Left ventricle myocardium inferior (tissue), 1 donor: ENCODE measurements around the gene NBEA. TPM values are rescaled to one million over a fixed set of nuclear protein-coding genes. Genes with fewer than 3 reads are reported as not detected.
"Not testable (repeated sequence)": the region's sequence is repeated elsewhere in the genome, so short reads cannot be mapped to it uniquely, and the experiment has no call there.

Experiments
- DNase-seq: peaks from one replicate; pipeline ENCODE4 v3.0.0-alpha.2; 2020
- H3K27ac ChIP-seq: fragments of 200-600 bp; replicated peaks from 2 replicates; pipeline ENCODE4 v1.8.0; 2021
- H3K27me3 ChIP-seq: fragments of 200-600 bp; 2 replicates; pipeline ENCODE4 v1.8.0; 2021; ENCODE audit warnings: low read depth
- H3K36me3 ChIP-seq: fragments of 200-600 bp; 2 replicates; pipeline ENCODE4 v1.8.0; 2021
- H3K4me1 ChIP-seq: fragments of 200-600 bp; 2 replicates; pipeline ENCODE4 v1.8.0; 2021
- H3K4me3 ChIP-seq: fragments of 200-600 bp; 2 replicates; pipeline ENCODE4 v1.8.0; 2021; ENCODE audit warnings: mild to moderate bottlenecking, moderate library complexity
- H3K9me3 ChIP-seq: fragments of 200-600 bp; replicated peaks from 2 replicates; pipeline ENCODE4 v1.8.0; 2021
- CTCF ChIP-seq: fragments of 200-600 bp; IDR thresholded peaks from 2 replicates; pipeline ENCODE4 v1.8.0; 2021; ENCODE audit warnings: antibody characterized with exemption, mild to moderate bottlenecking, borderline replicate concordance
- intact Hi-C: fragments of 100-400 bp; cut with micrococcal nuclease; formaldehyde crosslinking; loops from one replicate; pipeline ENCODE4 v1.11.0; 2022
- total RNA-seq: library from RNA; stranded (reverse); fragmentation: NEBNext Ultra II Directional; extraction: Animal tissue kit (Norgen Biotek cat#: 25700); gene quantifications from one replicate; pipeline ENCODE4 v1.2.1, GENCODE V29; 2021
- donor health status: DM: no; HTN: yes; CAD: no; lungs with severe emphysema.

Gene NBEA
- total RNA-seq, 1 donor from 2014 or later, result 21.0 TPM

GRCh38 chr13:35664747-35665146 is 722.7 kb downstream of the NBEA start:
- no peak for TF ChIP-seq CTCF
- Histone ChIP-seq H3K27me3 (no peaks in the 10 kb centered on the region), H3K4me3 (no peak overlapping the region), H3K4me1 (peaks cover 3% of the 10 kb centered on the region), H3K27ac (no peak overlapping the region), H3K36me3 (peaks cover 14% of the 10 kb centered on the region), H3K9me3 (no peaks in the 10 kb centered on the region)
- intact Hi-C loops, result no loop called here
- DNase-seq, result no peak

- Histone ChIP-seq H3K4me1 (no peaks in the 10 kb centered on the region), H3K4me3 (no peak overlapping the region), H3K9me3 (no peaks in the 10 kb centered on the region), H3K27ac (no peak overlapping the region), H3K36me3 (peaks cover 22% of the 10 kb centered on the region), H3K27me3 (no peaks in the 10 kb centered on the region)
- TF ChIP-seq CTCF, result no peak
- intact Hi-C loops, result no loop called here
- no peak for DNase-seq
Observed at GRCh38 chr13:35669321-35669720, 727.3 kb downstream of the NBEA start.

GRCh38 chr13:35672611-35673010 is 730.5 kb downstream of the NBEA start:
- Histone ChIP-seq H3K9me3 (peaks cover 10% of the 10 kb centered on the region), H3K27ac (no peak overlapping the region), H3K27me3 (no peaks in the 10 kb centered on the region), H3K4me3 (no peak overlapping the region), H3K4me1 (no peaks in the 10 kb centered on the region), H3K36me3 (peaks cover 16% of the 10 kb centered on the region)
- DNase-seq, result no peak
- intact Hi-C loops, result no loop called here
- TF ChIP-seq CTCF, result no peak

- no peak for TF ChIP-seq CTCF
- Histone ChIP-seq H3K4me1 (no peaks in the 10 kb centered on the region), H3K4me3 (no peak overlapping the region), H3K27ac (no peak overlapping the region), H3K36me3 (peaks cover 9% of the 10 kb centered on the region), H3K27me3 (no peaks in the 10 kb centered on the region), H3K9me3 (peaks cover 10% of the 10 kb centered on the region)
- intact Hi-C loops, result no loop called here
- no peak for DNase-seq
Observed at GRCh38 chr13:35675651-35676050, 733.6 kb downstream of the NBEA start.

- H3K4me3 ChIP-seq, DNase-seq, intact Hi-C loops, H3K36me3 ChIP-seq, H3K4me1 ChIP-seq, H3K27ac ChIP-seq, H3K27me3 ChIP-seq: not testable (repeated sequence)
- H3K9me3 ChIP-seq, result peaks cover 10% of the 10 kb centered on the region
Observed at GRCh38 chr13:35677863-35678262, 735.8 kb downstream of the NBEA start.

- H3K4me1 ChIP-seq, result no peaks in the 10 kb centered on the region
- H3K4me3 ChIP-seq, result no peak overlapping the region
- no peak for TF ChIP-seq CTCF
- no peak overlapping the region for H3K27ac ChIP-seq
- no peak for DNase-seq
- no peaks in the 10 kb centered on the region for H3K36me3 ChIP-seq
- H3K9me3 ChIP-seq, result peaks cover 9% of the 10 kb centered on the region
- peaks cover 5% of the 10 kb centered on the region for H3K27me3 ChIP-seq
- intact Hi-C loops, result no loop called here
Observed at GRCh38 chr13:35681685-35682084, 739.6 kb downstream of the NBEA start.
